ENCODE measurements around the gene HRH2.
"Not testable (repeated sequence)": the region's sequence is repeated elsewhere in the genome, so short reads cannot be mapped to it uniquely, and the experiment has no call there.

HRH2 gene

GRCh38 chr5:175717837-175718236, 60.0 kb downstream of the HRH2 start:
- H3K4me3 ChIP-seq (ENCODE audit: low read depth, low read length) = no peak overlapping the region
- no peak for TF ChIP-seq CTCF (IDR thresholded peaks at IDR 0.05; ENCODE audit: low read depth, low read length, missing control alignments)
- no peak for DNase-seq (ENCODE audit: low read depth)
- in situ Hi-C loops (cut with HindIII; ENCODE audit: low sequenced_read_pairs) = no loop called here

GRCh38 chr5:175718401-175719108, 60.7 kb downstream of the HRH2 start:
- TF ChIP-seq CTCF (IDR thresholded peaks at IDR 0.05; ENCODE audit: low read depth, low read length, missing control alignments) = peak; percentile 16
- no peak overlapping the region for H3K4me3 ChIP-seq (ENCODE audit: low read depth, low read length)
- DNase-seq (ENCODE audit: low read depth) = no peak
- in situ Hi-C loops (cut with HindIII; ENCODE audit: low sequenced_read_pairs) = no loop called here

- in situ Hi-C loops (cut with HindIII; ENCODE audit: low sequenced_read_pairs) = not testable (repeated sequence)
Measured at GRCh38 chr5:175719109-175719432, 61.2 kb downstream of the HRH2 start.

GRCh38 chr5:175724314-175725275, 66.7 kb downstream of the HRH2 start:
- TF ChIP-seq CTCF (IDR thresholded peaks at IDR 0.05; ENCODE audit: low read depth, low read length, missing control alignments) = no peak
- H3K4me3 ChIP-seq (ENCODE audit: low read depth, low read length) = no peak overlapping the region
- no peak for DNase-seq (ENCODE audit: low read depth)
- in situ Hi-C loops (cut with HindIII; ENCODE audit: low sequenced_read_pairs) = no loop called here

More at GRCh38 chr5:175719109-175719432, 61.2 kb downstream of the HRH2 start:
- not testable (repeated sequence) for H3K4me3 ChIP-seq (ENCODE audit: low read depth, low read length); DNase-seq (ENCODE audit: low read depth)

- H3K4me3 ChIP-seq (ENCODE audit: low read depth, low read length) = no peak overlapping the region
- in situ Hi-C loops (cut with HindIII; ENCODE audit: low sequenced_read_pairs) = no loop called here
- no peak for TF ChIP-seq CTCF (IDR thresholded peaks at IDR 0.05; ENCODE audit: low read depth, low read length, missing control alignments)
- no peak for DNase-seq (ENCODE audit: low read depth)
Measured at GRCh38 chr5:175728316-175728715, 70.4 kb downstream of the HRH2 start.

GRCh38 chr5:175728885-175729828, 71.3 kb downstream of the HRH2 start:
- TF ChIP-seq CTCF (IDR thresholded peaks at IDR 0.05; ENCODE audit: low read depth, low read length, missing control alignments) = no peak
- in situ Hi-C loops (cut with HindIII; ENCODE audit: low sequenced_read_pairs) = no loop called here
- no peak overlapping the region for H3K4me3 ChIP-seq (ENCODE audit: low read depth, low read length)
- no peak for DNase-seq (ENCODE audit: low read depth)
